ENCODE results near the gene MAP4K3.
"Not testable (repeated sequence)": the region's sequence is repeated elsewhere in the genome, so short reads cannot be mapped to it uniquely, and the experiment has no call there.

Gene MAP4K3

GRCh38 chr2:39390216-39390615 lies 46.9 kb downstream of the MAP4K3 start:
- no peak overlapping the region for H3K4me3 ChIP-seq (ENCODE audit: low read depth, low read length)
- in situ Hi-C loops (cut with HindIII; ENCODE audit: low sequenced_read_pairs) = no loop called here
- no peak for TF ChIP-seq CTCF (IDR thresholded peaks at IDR 0.05; ENCODE audit: low read depth, low read length)
- no peak for DNase-seq (ENCODE audit: low read depth, low spot score)

DNA sequence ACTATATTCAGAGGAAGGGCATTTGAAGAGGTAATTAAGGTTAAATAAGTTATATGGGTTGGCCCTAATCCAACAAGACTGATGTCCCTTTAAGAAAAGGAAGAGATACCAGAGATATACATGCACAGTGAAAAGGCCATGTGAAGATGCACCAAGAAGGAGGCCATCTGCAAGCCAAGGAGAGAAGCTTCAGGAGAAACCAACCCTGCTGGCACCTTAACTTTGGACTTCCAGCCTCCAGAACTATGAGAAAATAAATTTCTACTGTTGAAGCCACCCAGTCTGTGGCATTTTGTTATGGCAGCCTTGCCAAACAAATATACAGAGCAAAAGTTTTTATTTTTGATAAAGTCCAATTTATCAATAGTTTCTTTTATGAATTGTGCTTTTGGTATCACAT lies 51.0 kb downstream of the MAP4K3 start:
- no peak for TF ChIP-seq CTCF (IDR thresholded peaks at IDR 0.05; ENCODE audit: low read depth, low read length)
- no peak for DNase-seq (ENCODE audit: low read depth, low spot score)
- H3K4me3 ChIP-seq (ENCODE audit: low read depth, low read length) = no peak overlapping the region
- in situ Hi-C loops (cut with HindIII; ENCODE audit: low sequenced_read_pairs) = no loop called here

DNA sequence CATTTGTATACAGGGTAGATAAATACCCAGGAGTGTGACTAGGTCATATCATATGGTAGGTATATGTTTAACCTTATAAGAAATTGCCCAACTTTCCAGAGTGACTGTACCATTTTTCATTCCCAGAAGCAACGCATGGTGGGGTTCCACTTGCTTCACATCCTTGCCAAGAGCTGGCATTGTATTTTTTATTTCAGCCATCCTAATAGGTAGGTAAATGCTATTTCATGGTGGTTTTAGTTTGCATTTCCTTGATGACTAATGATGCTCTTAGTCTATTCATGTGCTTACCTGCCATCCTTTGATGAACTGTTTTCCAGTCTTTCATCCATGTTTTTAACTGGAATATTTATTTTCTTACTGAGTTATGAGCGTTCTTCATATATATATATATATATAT lies 51.9 kb downstream of the MAP4K3 start:
- no peak for TF ChIP-seq CTCF (IDR thresholded peaks at IDR 0.05; ENCODE audit: low read depth, low read length)
- in situ Hi-C loops (cut with HindIII; ENCODE audit: low sequenced_read_pairs) = no loop called here
- no peak overlapping the region for H3K4me3 ChIP-seq (ENCODE audit: low read depth, low read length)
- DNase-seq (ENCODE audit: low read depth, low spot score) = no peak

- H3K4me3 ChIP-seq (ENCODE audit: low read depth, low read length); DNase-seq (ENCODE audit: low read depth, low spot score); in situ Hi-C loops (cut with HindIII; ENCODE audit: low sequenced_read_pairs): not testable (repeated sequence)
Observed at GRCh38 chr2:39384071-39384470, 53.0 kb downstream of the MAP4K3 start.

DNA sequence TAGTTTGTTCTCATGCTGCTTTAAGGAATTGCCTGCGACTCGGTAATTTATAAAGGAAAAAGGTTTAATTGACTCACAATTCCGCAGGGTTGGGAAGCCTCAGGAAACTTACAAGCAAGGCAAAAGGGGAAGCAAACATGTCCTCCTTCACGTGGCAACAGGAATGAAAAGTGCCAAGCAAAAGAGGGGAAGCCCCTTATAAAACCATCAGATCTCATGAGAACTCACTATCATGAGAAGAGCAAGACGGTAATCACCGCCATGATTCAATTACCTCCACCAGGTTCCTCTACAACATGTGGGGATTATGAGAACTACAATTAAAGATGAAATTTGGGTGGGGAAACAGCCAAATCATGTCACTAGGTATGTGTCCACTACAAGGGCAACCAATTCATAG lies 53.9 kb downstream of the MAP4K3 start:
- in situ Hi-C loops (cut with HindIII; ENCODE audit: low sequenced_read_pairs) = no loop called here
- H3K4me3 ChIP-seq (ENCODE audit: low read depth, low read length) = no peak overlapping the region
- TF ChIP-seq CTCF (IDR thresholded peaks at IDR 0.05; ENCODE audit: low read depth, low read length) = no peak
- no peak for DNase-seq (ENCODE audit: low read depth, low spot score)

DNA sequence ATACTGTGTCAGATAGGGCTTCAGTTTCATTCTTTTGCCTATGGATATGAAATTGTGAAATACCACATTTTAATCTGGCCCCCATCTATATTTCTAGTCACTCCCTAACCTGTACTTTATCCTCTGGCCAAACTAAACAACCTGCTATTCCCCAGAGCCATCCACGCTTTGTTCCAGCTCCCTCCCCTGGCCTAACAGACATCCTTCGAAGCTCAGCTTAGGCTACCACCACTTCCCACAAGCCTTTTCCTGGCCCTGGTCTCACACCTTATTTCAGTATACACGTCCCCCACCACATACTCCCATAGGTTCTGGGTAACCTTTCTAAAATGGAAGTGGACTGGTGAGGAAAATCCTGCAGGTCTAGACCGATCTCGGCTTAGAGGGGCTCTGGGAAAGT lies 55.4 kb downstream of the MAP4K3 start:
- H3K4me3 ChIP-seq (ENCODE audit: low read depth, low read length) = no peak overlapping the region
- no peak for DNase-seq (ENCODE audit: low read depth, low spot score)
- in situ Hi-C loops (cut with HindIII; ENCODE audit: low sequenced_read_pairs) = no loop called here
- TF ChIP-seq CTCF (IDR thresholded peaks at IDR 0.05; ENCODE audit: low read depth, low read length) = no peak

- TF ChIP-seq CTCF (IDR thresholded peaks at IDR 0.05; ENCODE audit: low read depth, low read length) = no peak
- peak; percentile 20 for DNase-seq (ENCODE audit: low read depth, low spot score)
- in situ Hi-C loops (cut with HindIII; ENCODE audit: low sequenced_read_pairs) = no loop called here
- no peak overlapping the region for H3K4me3 ChIP-seq (ENCODE audit: low read depth, low read length)
Observed at GRCh38 chr2:39380525-39381150, 56.4 kb downstream of the MAP4K3 start.

Data from astrocyte of the spinal cord (primary cell).